Activated T-cell treated with anti-CD3 and anti-CD28 coated beads, Interleukin-2, amount 50 U/mL, for 4 hours (primary cell): ENCODE measurements around the gene DOK3. TPM values are rescaled to one million over a fixed set of nuclear protein-coding genes. Genes with fewer than 3 reads are reported as not detected.
"Not testable (repeated sequence)": the region's sequence is repeated elsewhere in the genome, so short reads cannot be mapped to it uniquely, and the experiment has no call there.

Experiments used
- ATAC-seq, 2 donors: fragments of 200-7000 bp; cut with Tn5 transposase; one replicate each; pipeline ENCODE4 v1.10.0; 2021
- DNase-seq: peaks from one replicate; pipeline ENCODE4 v3.0.0-alpha.2; 2020
- H3K27me3 Mint-ChIP-seq: one replicate; pipeline ENCODE4 v1.8.0; 2021; ENCODE audit warnings: low read depth, mixed read lengths
- H3K36me3 Mint-ChIP-seq: one replicate; pipeline ENCODE4 v1.8.0; 2022; ENCODE audit warnings: mixed read lengths; ENCODE audit not compliant: insufficient read depth
- H3K4me1 Mint-ChIP-seq: one replicate; pipeline ENCODE4 v1.8.0; 2021; ENCODE audit warnings: low read depth, mixed read lengths
- H3K4me3 Mint-ChIP-seq: one replicate; pipeline ENCODE4 v1.8.0; 2021; ENCODE audit warnings: mild to moderate bottlenecking, moderate library complexity, mixed read lengths
- H3K9me3 Mint-ChIP-seq: one replicate; pipeline ENCODE4 v1.8.0; 2021; ENCODE audit warnings: mixed read lengths
- total RNA-seq, 3 donors: library from RNA; stranded (reverse); gene quantifications; one replicate each; pipeline ENCODE4 v1.2.1, GENCODE V29; 2021

Gene DOK3
- total RNA-seq, 3 donors from 2014 or later, result 8.2 to 9.2 (median 8.7) TPM

DNA sequence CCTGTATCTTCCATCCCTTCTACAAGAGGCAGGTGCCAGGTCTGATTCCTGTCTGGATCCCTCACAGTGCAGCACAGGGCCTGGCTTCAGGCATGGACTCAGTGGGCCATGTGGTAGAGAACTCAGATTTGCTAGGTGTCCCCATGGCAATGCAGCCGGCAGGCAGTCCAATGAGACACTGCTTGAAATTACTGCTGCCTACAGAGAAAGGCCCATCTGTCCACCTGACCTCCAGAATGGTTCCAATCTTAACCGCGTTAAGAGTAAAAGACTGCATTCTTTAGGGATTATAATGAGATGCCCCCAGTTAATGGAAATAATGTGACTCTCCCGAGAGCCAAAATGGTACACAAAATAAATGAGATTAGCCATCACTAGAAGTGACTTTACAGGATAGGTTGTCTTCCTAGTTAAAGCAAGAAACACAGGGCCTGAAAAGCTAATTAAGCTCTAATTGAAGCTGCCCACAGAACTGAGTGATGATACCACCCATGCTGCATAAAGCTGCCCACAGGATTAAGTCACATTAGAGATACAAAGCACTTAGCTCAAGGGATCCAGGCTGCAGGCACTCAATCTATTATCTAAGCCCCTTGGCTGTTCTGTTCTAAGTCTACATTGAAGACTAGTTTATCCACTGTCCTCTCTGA is 33.3 kb upstream of the DOK3 start:
- H3K4me3 Mint-ChIP-seq, result no peak overlapping the region
- no peaks in the 10 kb centered on the region for H3K27me3 Mint-ChIP-seq
- no peak for ATAC-seq
- H3K9me3 Mint-ChIP-seq, result no peaks in the 10 kb centered on the region
- H3K36me3 Mint-ChIP-seq, result peaks cover 16% of the 10 kb centered on the region
- peaks cover 15% of the 10 kb centered on the region for H3K4me1 Mint-ChIP-seq
- DNase-seq, result no peak

DNA sequence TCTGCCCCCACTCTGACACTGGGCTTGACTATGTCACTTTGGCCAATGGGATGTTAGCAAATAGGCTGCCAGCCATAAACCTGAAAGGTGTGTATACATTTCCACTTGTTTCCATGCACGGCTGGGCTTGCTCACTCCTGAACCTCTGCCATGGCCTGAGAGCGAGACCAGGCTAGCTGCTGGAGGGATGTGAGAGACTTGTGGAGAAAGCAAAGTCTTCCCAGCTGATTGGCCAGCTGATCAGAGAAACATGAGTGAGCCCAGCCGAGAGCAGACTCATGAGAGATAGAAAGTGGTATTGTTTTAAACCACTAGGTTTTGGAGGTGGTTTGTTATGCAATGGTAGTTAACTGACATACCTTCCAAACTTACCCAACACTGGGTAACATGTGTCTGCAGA is 30.8 kb upstream of the DOK3 start:
- Mint-ChIP-seq H3K9me3 (no peaks in the 10 kb centered on the region), H3K4me3 (no peak overlapping the region), H3K27me3 (no peaks in the 10 kb centered on the region), H3K4me1 (peaks cover 3% of the 10 kb centered on the region), H3K36me3 (peaks cover 11% of the 10 kb centered on the region)
- DNase-seq (no peak), ATAC-seq (no peak)

DNA sequence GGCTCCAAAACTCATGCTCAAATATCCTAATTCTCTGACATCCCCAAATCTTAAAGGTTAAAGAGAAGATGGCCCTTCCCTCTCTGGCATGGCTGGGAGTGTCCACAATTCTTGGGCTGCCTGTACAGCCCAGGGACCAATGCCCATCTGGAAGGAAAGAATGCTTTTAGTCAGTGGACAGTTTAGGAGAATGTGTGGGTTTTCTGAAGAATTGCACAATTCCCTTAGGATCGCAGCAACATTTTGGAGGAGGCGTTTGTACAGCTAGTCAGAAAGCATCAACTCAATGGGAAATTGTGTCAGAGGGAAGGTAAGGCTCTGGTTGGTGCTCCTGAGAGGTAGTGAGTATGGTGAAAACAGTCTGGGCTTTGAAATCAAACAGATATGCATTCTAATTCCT is 29.8 kb upstream of the DOK3 start:
- H3K27me3 Mint-ChIP-seq, result no peaks in the 10 kb centered on the region
- H3K9me3 Mint-ChIP-seq, result no peaks in the 10 kb centered on the region
- H3K4me1 Mint-ChIP-seq, result no peaks in the 10 kb centered on the region
- no peak overlapping the region for H3K4me3 Mint-ChIP-seq
- no peak for ATAC-seq
- H3K36me3 Mint-ChIP-seq, result peaks cover 11% of the 10 kb centered on the region
- no peak for DNase-seq

DNA sequence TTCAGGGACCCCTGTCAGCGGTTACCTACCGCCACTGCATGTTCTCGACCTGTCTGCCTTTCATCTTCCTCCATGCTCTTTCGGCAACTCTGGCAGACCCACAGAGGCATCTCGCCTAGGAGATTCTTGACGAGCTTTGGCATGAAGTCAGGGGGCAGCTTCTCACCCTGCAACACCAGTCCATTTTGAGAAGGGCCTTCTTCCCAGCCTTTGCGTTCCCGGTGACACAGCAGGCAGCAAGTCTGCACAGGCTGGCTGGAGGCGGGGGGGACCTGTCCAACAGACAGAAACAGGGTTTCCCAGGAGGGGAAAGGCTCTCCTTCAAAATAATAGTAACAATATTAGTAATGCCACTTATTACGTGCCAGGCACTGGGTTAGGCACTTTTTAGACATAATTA is 29.2 kb upstream of the DOK3 start:
- ATAC-seq, result no peak
- Mint-ChIP-seq H3K9me3 (no peaks in the 10 kb centered on the region), H3K36me3 (peaks cover 12% of the 10 kb centered on the region)

DNA sequence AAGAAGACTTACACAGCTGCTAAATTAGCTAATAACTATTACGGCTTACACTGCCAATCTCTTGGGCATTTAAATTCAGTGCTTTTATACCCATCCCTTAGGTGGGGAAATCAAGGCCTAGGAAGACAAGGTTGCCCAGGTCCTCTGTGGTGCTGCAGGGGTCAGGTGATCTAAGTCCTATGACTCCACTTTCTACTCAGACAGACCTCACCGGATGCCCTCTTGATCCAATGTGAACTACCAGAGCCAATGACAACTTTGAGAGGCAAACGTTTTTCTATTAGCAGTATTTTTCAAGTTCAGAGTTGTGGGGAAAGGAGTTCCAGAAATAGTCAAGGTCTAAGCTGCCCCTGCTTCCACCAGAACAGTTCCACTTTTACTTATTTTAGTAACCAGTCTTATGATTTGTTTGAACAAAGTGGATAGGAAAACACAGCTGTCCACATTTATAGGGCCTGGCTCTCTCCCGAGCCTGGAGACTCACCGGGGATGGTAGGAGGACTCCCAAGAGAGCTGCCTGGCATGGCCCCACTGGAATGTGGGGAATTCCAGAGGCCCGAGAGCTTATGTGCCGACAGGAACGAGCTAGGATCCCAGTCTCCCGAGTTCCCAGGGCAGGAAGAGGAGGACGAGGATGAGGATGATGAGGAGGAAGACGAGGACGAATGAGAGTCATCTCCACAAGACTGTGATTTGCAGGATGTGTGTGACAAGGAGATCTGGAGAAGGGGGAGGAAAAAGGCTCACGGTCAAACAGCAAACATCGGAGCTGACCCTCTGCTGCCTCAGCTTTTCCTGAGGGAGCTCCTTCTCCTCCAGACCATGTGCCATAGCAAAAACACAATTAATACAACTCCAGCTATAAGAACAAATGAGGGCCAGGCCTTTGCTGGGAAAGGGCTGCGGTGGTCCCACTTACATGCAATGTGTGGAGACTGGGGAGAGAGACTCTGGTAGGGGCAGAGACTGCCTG is 28.0 kb upstream of the DOK3 start:
- Mint-ChIP-seq H3K9me3 (no peaks in the 10 kb centered on the region), H3K4me1 (no peaks in the 10 kb centered on the region), H3K36me3 (peaks cover 15% of the 10 kb centered on the region), H3K4me3 (no peak overlapping the region), H3K27me3 (no peaks in the 10 kb centered on the region)
- DNase-seq, result no peak
- no peak for ATAC-seq

More for the DNA sequence above, 29.2 kb upstream of the DOK3 start:
- DNase-seq, result no peak
- Mint-ChIP-seq H3K4me3 (no peak overlapping the region), H3K4me1 (no peaks in the 10 kb centered on the region), H3K27me3 (no peaks in the 10 kb centered on the region)

DNA sequence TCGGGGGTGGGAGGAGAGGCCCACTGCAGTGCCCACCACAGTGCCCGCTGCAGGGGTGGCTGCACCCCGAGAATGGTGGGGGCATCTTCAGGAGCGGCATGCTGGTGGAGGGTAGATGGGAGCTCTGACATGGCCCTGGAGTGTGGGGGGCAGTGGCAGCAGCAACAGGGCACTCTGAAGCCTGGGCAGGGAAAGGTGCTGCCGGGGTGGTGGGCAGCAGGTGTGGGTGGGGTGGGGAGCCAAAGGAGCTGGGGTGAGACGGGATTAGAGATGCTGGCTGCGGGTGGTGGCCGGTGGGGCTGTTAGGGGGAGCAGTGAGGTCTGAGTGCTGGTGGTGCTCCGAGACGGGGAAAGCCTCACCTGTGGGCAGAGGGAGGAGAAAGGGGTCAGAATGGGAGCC is 26.8 kb upstream of the DOK3 start:
- Mint-ChIP-seq H3K36me3 (peaks cover 20% of the 10 kb centered on the region), H3K4me1 (no peaks in the 10 kb centered on the region), H3K4me3 (no peak overlapping the region), H3K27me3 (no peaks in the 10 kb centered on the region), H3K9me3 (no peaks in the 10 kb centered on the region)
- no peak for ATAC-seq
- DNase-seq, result no peak

DNA sequence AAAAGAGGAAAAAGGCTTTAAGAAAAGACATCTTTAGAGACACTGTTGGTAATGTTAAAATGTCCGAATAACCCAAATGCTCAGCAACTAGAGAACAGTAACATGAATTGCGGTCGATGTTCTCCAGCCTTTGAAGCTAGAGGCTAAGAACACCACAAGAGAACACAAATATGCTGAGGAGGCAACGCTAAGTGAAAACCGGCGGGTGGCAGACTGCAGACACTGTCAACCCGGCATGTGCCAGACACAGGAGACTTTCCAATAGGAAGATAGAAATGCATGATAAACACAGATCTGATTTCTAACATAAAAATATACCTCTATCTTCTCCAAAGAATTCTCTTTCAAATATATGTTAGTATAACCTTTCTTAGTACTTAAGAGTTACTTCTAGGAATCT is 25.5 kb upstream of the DOK3 start:
- DNase-seq (no peak), ATAC-seq (no peak)
- Mint-ChIP-seq H3K27me3 (no peaks in the 10 kb centered on the region), H3K4me1 (no peaks in the 10 kb centered on the region), H3K4me3 (no peak overlapping the region), H3K9me3 (no peaks in the 10 kb centered on the region), H3K36me3 (peaks cover 26% of the 10 kb centered on the region)

DNA sequence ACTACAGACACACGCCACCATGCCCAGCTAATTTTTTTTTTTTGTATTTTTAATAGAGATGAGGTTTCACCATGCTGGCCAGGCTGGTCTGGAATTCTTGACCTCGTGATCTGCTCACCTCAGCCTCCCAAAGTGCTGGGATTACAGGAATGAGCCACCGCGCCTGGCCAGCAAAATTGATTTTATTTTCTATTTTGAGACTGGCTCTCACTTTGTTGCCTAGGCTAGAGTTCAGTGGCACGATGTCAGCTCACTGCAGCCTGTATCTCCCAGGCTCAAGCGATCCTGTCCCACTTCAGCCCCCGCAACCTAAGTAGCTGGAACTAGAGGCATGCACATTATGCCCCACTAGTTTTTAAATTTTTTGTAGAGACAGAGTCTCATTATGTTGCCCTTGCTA is 24.8 kb upstream of the DOK3 start:
- peaks cover 28% of the 10 kb centered on the region for H3K36me3 Mint-ChIP-seq
- ATAC-seq, H3K4me1 Mint-ChIP-seq, DNase-seq, H3K9me3 Mint-ChIP-seq, H3K4me3 Mint-ChIP-seq, H3K27me3 Mint-ChIP-seq: not testable (repeated sequence)

DNA sequence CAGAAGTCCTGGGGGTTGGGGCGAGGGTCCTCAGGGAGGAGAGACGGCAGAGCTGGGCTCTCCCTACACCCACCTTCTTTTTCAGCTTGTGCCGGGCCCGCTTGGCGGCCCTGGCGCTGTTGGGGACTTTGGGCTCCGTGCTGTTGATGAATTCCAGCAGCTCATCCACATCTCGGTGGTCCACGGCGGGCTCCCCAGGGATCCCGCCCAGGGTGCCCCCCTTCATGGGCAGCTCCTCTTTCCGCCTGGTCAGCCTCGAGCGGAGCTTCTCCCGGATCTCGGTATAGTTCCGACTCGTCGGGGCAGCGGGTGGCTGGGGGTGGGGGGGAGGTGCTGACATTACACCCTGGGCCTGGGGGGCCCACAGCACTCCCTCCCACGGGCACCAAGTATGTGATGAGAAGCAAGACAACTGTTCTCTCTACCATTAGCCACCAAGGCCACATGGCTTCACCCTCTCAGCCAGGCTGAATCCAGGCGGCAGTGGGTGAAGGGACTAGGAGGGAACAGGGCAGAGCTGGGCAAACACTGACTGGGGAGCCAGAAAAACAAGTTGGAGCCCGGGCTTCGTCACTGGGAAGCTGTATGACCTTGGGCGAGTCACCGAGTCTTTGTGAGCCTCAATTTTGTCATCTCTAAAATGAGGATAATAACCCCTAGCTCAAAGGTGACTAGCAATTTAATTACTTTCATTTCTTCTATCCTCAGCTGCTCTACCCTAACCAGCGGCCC is 21.7 kb upstream of the DOK3 start:
- H3K4me1 Mint-ChIP-seq, result no peaks in the 10 kb centered on the region

DNA sequence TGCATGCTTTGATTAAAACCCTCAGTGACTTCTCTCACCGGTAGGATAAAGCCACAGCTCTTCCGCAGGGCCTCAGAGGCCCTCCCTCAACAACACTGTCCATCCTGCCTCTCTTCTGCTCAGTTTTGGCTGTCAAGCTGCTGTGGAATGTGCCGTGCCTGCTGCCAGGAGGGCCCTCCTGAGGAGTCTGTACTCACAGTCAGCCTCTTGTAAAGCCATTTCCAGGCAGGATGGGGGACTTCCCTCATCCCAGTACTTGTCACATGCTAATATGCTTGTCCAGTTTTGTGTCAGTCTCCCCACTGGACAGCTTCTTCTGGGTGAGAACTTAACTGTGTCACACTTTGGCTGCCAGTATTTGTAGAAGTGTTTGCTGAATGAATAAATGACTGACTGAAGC is 21.0 kb upstream of the DOK3 start:
- peaks cover 27% of the 10 kb centered on the region for H3K36me3 Mint-ChIP-seq
- no peaks in the 10 kb centered on the region for H3K9me3 Mint-ChIP-seq
- DNase-seq (no peak), ATAC-seq (no peak)
- H3K4me3 Mint-ChIP-seq, result no peak overlapping the region
- no peaks in the 10 kb centered on the region for H3K27me3 Mint-ChIP-seq
- H3K4me1 Mint-ChIP-seq, result no peaks in the 10 kb centered on the region

More for the DNA sequence above, 21.7 kb upstream of the DOK3 start:
- Mint-ChIP-seq H3K4me3 (no peak overlapping the region), H3K36me3 (peaks cover 24% of the 10 kb centered on the region), H3K27me3 (no peaks in the 10 kb centered on the region), H3K9me3 (no peaks in the 10 kb centered on the region)
- ATAC-seq, result no peak
- DNase-seq, result no peak

DNA sequence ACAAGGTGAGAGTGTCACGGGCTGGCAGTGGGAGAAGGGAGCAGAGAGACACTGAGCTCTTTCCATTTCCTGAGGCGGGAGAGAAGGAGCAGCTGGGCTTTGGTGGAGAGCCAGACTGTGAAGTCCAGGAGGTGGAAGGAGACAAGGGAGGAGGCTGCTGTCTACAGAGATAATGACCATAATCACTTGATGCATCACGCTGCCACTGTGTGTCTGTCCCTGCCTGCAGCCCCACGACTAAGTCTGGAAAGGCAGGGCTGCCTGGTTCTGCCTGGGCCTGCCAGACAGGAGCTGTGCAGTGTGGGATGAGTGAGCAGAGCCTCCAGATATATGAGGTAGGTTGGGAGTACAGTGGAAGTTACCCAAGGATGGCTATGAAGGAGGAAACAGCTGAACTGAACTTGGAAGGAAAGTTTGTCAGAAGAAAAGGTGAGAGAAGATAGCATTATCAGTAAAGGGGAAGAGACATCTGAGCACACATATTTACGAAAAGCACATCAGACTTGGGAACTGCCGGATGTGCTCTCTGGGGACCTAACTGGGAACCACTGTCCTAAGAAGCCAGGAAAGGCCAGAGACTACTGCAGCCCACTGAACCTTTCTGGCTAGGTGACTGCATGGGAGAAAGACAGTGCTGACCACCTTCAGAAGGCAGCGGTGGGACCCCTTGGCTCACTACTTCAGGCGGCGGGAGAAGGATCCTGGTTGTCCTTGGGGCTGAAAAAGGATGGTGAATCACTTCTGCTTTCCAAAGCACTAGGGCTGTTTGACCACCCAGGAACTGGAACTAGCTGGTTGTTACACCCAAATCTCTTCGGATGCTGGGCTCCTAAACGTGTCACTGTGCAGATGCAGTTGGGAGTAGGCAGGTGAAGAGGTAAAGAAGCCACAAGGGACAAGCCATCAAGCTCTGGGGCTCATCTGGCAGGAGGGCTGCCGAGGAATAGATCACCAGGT is 19.9 kb upstream of the DOK3 start:
- Mint-ChIP-seq H3K4me1 (no peaks in the 10 kb centered on the region), H3K36me3 (peaks cover 30% of the 10 kb centered on the region), H3K4me3 (no peak overlapping the region), H3K27me3 (no peaks in the 10 kb centered on the region), H3K9me3 (no peaks in the 10 kb centered on the region)
- no peak for ATAC-seq
- no peak for DNase-seq

DNA sequence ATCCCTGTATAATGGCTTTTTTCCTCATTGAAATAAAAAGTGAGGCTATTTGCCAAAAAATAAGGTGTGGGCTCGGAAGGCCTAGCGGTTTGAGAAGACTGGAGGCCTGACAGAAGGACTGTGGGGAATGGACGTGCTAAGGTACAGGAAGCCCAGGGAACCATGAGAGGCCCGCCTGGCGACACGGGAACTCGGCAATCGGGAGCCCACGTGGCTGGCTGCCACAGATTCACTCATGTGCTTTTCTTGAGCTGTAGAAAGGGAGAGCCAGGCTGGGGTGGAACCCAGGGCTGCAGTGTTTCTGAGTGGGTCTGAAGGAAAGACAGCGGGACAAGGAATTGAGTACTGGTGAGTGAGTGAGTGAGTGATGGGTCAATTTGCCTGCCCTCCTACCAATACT is 19.0 kb upstream of the DOK3 start:
- Mint-ChIP-seq H3K4me1 (no peaks in the 10 kb centered on the region), H3K9me3 (no peaks in the 10 kb centered on the region), H3K4me3 (no peak overlapping the region), H3K27me3 (no peaks in the 10 kb centered on the region), H3K36me3 (peaks cover 27% of the 10 kb centered on the region)
- ATAC-seq (no peak), DNase-seq (no peak)

DNA sequence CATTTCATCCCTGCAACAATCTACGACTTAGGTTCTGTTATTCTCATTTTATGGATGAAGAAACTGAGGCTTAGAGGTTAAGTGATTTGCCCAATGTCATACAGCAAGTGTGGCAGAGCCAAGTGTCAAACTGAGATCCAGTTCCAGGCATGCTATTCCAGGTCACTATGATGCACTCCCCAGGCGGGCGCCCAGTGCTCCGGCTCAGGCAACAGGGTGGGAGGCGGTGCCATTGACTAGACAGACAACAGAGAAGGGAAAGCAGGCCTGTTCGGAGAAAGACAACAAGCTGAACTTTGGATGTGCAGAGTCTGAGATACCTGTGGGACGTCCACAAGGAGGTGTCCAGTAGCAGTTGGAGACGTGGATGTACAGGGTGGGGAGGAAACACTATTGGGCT is 18.0 kb upstream of the DOK3 start:
- ATAC-seq, result no peak
- H3K27me3 Mint-ChIP-seq, result no peaks in the 10 kb centered on the region
- peaks cover 25% of the 10 kb centered on the region for H3K36me3 Mint-ChIP-seq
- DNase-seq, result no peak
- no peaks in the 10 kb centered on the region for H3K4me1 Mint-ChIP-seq
- H3K9me3 Mint-ChIP-seq, result no peaks in the 10 kb centered on the region
- no peak overlapping the region for H3K4me3 Mint-ChIP-seq

DNA sequence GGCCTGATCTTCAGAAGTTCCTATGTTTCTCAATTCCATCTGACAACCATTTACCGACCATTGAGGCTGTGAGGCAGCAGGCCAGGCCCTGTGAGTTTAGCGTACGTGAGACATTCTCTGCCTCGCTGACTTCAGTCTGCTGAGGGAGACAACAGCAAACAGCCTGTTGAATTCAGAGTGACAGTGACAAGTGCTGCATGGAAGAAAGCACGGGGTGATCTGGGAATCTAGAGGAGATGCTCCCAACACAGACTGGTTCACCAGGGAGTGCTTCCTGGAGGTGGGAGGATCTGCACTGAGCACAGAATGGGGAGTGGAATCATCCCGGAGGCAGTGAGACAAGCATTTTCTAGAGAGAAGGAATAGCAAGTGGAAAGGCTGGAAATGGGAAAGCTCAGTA is 17.2 kb upstream of the DOK3 start:
- Mint-ChIP-seq H3K27me3 (no peaks in the 10 kb centered on the region), H3K9me3 (no peaks in the 10 kb centered on the region)

More for the DNA sequence above, 17.2 kb upstream of the DOK3 start:
- peaks cover 19% of the 10 kb centered on the region for H3K36me3 Mint-ChIP-seq
- ATAC-seq (no peak), DNase-seq (no peak)
- H3K4me1 Mint-ChIP-seq, result no peaks in the 10 kb centered on the region
- no peak overlapping the region for H3K4me3 Mint-ChIP-seq
